ENCODE results near the gene LEFTY2. TPM values are rescaled to one million over a fixed set of nuclear protein-coding genes. Genes with fewer than 3 reads are reported as not detected.

LEFTY2 gene
- polyA plus RNA-seq, 1 donor from 2014 or later, result not detected

DNA sequence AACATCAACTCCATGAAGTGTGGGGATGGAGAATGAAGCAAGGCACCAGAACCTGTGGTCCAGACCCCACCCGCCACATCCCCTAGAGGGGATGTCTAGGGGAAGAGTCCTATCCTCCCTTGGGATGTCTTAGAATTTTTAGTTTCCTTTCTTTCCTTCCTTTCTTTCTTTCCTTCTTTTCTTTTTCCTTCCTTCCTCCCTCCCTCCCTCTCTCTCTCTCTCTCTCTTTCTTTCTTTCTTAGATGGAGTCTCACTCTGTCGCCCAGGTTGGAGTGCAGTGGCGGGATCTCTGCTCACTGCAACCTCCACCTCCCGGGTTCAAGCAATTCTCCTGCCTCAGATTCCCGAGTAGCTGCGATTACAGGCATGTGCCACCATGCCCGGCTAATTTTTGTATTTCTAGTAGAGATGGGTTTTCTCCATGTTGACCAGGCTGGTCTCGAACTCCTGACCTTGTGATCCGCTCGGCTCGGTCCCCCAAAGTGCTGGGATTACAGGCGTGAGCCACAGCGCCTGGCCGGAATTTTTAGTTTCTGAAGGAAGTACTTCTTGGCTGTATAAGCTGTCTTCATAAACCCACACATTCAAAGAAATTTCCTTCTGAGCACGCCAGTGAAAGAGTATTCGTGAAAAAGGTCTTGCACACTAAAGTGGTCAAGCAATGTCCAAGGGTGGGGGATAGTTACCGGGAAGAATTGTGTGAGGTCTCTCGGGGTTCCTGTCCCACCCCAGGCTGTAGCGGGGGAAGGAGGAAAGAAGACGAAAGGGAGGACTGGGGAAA is 20.8 kb upstream of the LEFTY2 start:
- Histone ChIP-seq H3K27ac (ENCODE audit: low read length) (no peak overlapping the region), H3K27me3 (ENCODE audit: insufficient read depth, low read depth, low read length) (no peaks in the 10 kb centered on the region), H3K4me2 (ENCODE audit: low read length) (no peak overlapping the region), H3K79me2 (replicated peaks; ENCODE audit: insufficient read depth, low read length) (no peaks in the 10 kb centered on the region), H3K9me3 (ENCODE audit: low read length) (no peaks in the 10 kb centered on the region), H4K20me1 (ENCODE audit: insufficient read depth) (no peaks in the 10 kb centered on the region), H3K9ac (ENCODE audit: low read length) (no peak overlapping the region), H3F3A (ENCODE audit: insufficient read depth, low read length, poor library complexity, severe bottlenecking) (no peaks in the 10 kb centered on the region), H2AFZ (ENCODE audit: low read depth, low read length) (no peak overlapping the region), H3K9me2 (ENCODE audit: insufficient read depth, low read length) (no peaks in the 10 kb centered on the region), H3K4me3 (ENCODE audit: low read length) (no peak overlapping the region), H3K36me3 (ENCODE audit: insufficient read depth, low read length) (no peaks in the 10 kb centered on the region)
- no peak for TF ChIP-seq POLR2AphosphoS5 (IDR thresholded peaks at IDR 0.05)
- TF ChIP-seq MXI1 (conservative IDR thresholded peaks at IDR 0.05; ENCODE audit: poor library complexity, severe bottlenecking), result no peak
- no peak for TF ChIP-seq RAD21 (conservative IDR thresholded peaks at IDR 0.05)
- TF ChIP-seq, protein P1, sequence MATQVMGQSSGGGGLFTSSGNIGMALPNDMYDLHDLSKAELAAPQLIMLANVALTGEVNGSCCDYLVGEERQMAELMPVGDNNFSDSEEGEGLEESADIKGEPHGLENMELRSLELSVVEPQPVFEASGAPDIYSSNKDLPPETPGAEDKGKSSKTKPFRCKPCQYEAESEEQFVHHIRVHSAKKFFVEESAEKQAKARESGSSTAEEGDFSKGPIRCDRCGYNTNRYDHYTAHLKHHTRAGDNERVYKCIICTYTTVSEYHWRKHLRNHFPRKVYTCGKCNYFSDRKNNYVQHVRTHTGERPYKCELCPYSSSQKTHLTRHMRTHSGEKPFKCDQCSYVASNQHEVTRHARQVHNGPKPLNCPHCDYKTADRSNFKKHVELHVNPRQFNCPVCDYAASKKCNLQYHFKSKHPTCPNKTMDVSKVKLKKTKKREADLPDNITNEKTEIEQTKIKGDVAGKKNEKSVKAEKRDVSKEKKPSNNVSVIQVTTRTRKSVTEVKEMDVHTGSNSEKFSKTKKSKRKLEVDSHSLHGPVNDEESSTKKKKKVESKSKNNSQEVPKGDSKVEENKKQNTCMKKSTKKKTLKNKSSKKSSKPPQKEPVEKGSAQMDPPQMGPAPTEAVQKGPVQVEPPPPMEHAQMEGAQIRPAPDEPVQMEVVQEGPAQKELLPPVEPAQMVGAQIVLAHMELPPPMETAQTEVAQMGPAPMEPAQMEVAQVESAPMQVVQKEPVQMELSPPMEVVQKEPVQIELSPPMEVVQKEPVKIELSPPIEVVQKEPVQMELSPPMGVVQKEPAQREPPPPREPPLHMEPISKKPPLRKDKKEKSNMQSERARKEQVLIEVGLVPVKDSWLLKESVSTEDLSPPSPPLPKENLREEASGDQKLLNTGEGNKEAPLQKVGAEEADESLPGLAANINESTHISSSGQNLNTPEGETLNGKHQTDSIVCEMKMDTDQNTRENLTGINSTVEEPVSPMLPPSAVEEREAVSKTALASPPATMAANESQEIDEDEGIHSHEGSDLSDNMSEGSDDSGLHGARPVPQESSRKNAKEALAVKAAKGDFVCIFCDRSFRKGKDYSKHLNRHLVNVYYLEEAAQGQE (IDR thresholded peaks at IDR 0.05; ENCODE audit: borderline replicate concordance), result no peak
- TF ChIP-seq, protein P2, sequence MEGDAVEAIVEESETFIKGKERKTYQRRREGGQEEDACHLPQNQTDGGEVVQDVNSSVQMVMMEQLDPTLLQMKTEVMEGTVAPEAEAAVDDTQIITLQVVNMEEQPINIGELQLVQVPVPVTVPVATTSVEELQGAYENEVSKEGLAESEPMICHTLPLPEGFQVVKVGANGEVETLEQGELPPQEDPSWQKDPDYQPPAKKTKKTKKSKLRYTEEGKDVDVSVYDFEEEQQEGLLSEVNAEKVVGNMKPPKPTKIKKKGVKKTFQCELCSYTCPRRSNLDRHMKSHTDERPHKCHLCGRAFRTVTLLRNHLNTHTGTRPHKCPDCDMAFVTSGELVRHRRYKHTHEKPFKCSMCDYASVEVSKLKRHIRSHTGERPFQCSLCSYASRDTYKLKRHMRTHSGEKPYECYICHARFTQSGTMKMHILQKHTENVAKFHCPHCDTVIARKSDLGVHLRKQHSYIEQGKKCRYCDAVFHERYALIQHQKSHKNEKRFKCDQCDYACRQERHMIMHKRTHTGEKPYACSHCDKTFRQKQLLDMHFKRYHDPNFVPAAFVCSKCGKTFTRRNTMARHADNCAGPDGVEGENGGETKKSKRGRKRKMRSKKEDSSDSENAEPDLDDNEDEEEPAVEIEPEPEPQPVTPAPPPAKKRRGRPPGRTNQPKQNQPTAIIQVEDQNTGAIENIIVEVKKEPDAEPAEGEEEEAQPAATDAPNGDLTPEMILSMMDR (IDR thresholded peaks at IDR 0.05; ENCODE audit: poor library complexity, severe bottlenecking), result no peak
- TF ChIP-seq EZH2 (IDR thresholded peaks at IDR 0.05; ENCODE audit: borderline replicate concordance, insufficient read depth, low read length, poor library complexity, severe bottlenecking), result no peak
- TF ChIP-seq SMC3 (conservative IDR thresholded peaks at IDR 0.05; ENCODE audit: poor library complexity), result no peak
- TF ChIP-seq EP300 (conservative IDR thresholded peaks at IDR 0.05; ENCODE audit: poor library complexity, severe bottlenecking), result no peak
- no peak for TF ChIP-seq TAF1 (IDR thresholded peaks at IDR 0.05; ENCODE audit: low read depth)

DNA sequence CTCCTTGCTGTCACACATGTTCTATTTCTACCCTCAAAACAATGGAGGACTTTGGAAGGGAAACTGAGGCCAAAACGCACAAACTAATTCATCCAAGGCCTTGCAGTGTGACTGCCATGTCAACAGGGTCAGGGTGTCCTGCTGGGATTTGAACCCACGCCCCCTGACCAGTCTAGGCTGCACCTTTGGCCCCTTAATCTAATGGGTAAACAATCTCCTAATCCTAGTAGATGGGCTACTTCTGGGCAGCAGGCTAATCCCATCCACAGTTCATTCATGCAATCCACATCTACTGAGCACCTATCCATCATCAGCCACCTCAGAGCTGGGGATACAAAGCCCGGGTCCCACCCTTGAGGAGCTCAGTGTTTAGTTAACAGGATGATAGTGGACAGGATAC is 17.0 kb upstream of the LEFTY2 start:
- no peak overlapping the region for H3K27ac ChIP-seq (ENCODE audit: low read length)
- no peaks in the 10 kb centered on the region for H4K20me1 ChIP-seq (ENCODE audit: insufficient read depth)
- H3K9me3 ChIP-seq (ENCODE audit: low read length), result no peaks in the 10 kb centered on the region
- no peak overlapping the region for H3K4me3 ChIP-seq (ENCODE audit: low read length)
- no peak overlapping the region for H3K4me2 ChIP-seq (ENCODE audit: low read length)
- TF ChIP-seq, protein P2 (IDR thresholded peaks at IDR 0.05; ENCODE audit: poor library complexity, severe bottlenecking), result no peak
- TF ChIP-seq EP300 (conservative IDR thresholded peaks at IDR 0.05; ENCODE audit: poor library complexity, severe bottlenecking) (no peak), EZH2 (IDR thresholded peaks at IDR 0.05; ENCODE audit: borderline replicate concordance, insufficient read depth, low read length, poor library complexity, severe bottlenecking) (no peak), RAD21 (conservative IDR thresholded peaks at IDR 0.05) (no peak), MXI1 (conservative IDR thresholded peaks at IDR 0.05; ENCODE audit: poor library complexity, severe bottlenecking) (no peak), POLR2AphosphoS5 (IDR thresholded peaks at IDR 0.05) (no peak), TAF1 (IDR thresholded peaks at IDR 0.05; ENCODE audit: low read depth) (no peak)
- no peaks in the 10 kb centered on the region for H3K27me3 ChIP-seq (ENCODE audit: insufficient read depth, low read depth, low read length)
- H3F3A ChIP-seq (ENCODE audit: insufficient read depth, low read length, poor library complexity, severe bottlenecking), result no peaks in the 10 kb centered on the region
- no peaks in the 10 kb centered on the region for H3K79me2 ChIP-seq (replicated peaks; ENCODE audit: insufficient read depth, low read length)
- no peak overlapping the region for H2AFZ ChIP-seq (ENCODE audit: low read depth, low read length)
- H3K9ac ChIP-seq (ENCODE audit: low read length), result no peak overlapping the region
- no peaks in the 10 kb centered on the region for H3K36me3 ChIP-seq (ENCODE audit: insufficient read depth, low read length)
- H3K9me2 ChIP-seq (ENCODE audit: insufficient read depth, low read length), result no peaks in the 10 kb centered on the region

Data from neural cell (in vitro differentiated cells).